Mesendoderm (in vitro differentiated cells): ENCODE measurements around the gene NDST1.

Experiments
- DNase-seq: peaks from one replicate; pipeline ENCODE4 v3.0.0; 2013
- H2AK5ac ChIP-seq: 2 replicates; pipeline ENCODE4 v1.6.1; 2013; ENCODE audit warnings: low read length, inconsistent platforms
- H2BK120ac ChIP-seq: 2 replicates; pipeline ENCODE4 v1.6.1; 2013; ENCODE audit warnings: low read depth, mild to moderate bottlenecking, low read length, moderate library complexity, mixed read lengths
- H2BK15ac ChIP-seq: replicated peaks from 2 replicates; pipeline ENCODE4 v1.6.1; 2013; ENCODE audit warnings: low read depth, mild to moderate bottlenecking, moderate library complexity
- H2BK5ac ChIP-seq: 2 replicates; pipeline ENCODE4 v1.6.1; 2013; ENCODE audit warnings: low read length, inconsistent platforms
- H3K18ac ChIP-seq: 2 replicates; pipeline ENCODE4 v1.6.1; 2013; ENCODE audit warnings: mild to moderate bottlenecking, low read length, mixed read lengths
- H3K23ac ChIP-seq: one replicate; pipeline ENCODE4 v1.6.1; 2013; ENCODE audit warnings: low read length
- H3K27ac ChIP-seq: 2 replicates; pipeline ENCODE4 v1.5.1; 2013; ENCODE audit warnings: low read depth, mild to moderate bottlenecking, inconsistent platforms, low read length, moderate library complexity
- H3K27me3 ChIP-seq: 2 replicates; pipeline ENCODE4 v1.6.1; 2013; ENCODE audit warnings: low read length, control low read depth, mild to moderate bottlenecking, inconsistent platforms; ENCODE audit not compliant: insufficient read depth, poor library complexity
- H3K36me3 ChIP-seq: 2 replicates; pipeline ENCODE4 v1.6.1; 2013; ENCODE audit warnings: low read length, inconsistent platforms; ENCODE audit not compliant: control insufficient read depth, insufficient read depth
- H3K4ac ChIP-seq: one replicate; pipeline ENCODE4 v1.6.1; 2013; ENCODE audit warnings: low read depth, mild to moderate bottlenecking, low read length, moderate library complexity
- H3K4me1 ChIP-seq: 2 replicates; pipeline ENCODE4 v1.6.1; 2013; ENCODE audit warnings: low read depth, low read length, inconsistent platforms; ENCODE audit not compliant: control insufficient read depth
- H3K4me2 ChIP-seq: 2 replicates; pipeline ENCODE4 v1.6.1; 2013; ENCODE audit warnings: low read length
- H3K4me3 ChIP-seq: 2 replicates; pipeline ENCODE4 v1.5.1; 2013; ENCODE audit warnings: mild to moderate bottlenecking, low read length
- H3K56ac ChIP-seq: one replicate; pipeline ENCODE4 v1.6.1; 2013; ENCODE audit warnings: low read length
- H3K79me1 ChIP-seq: 2 replicates; pipeline ENCODE4 v1.6.1; 2013; ENCODE audit warnings: low read length, inconsistent platforms
- H3K79me2 ChIP-seq: 2 replicates; pipeline ENCODE4 v1.6.1; 2013; ENCODE audit warnings: mild to moderate bottlenecking, low read length; ENCODE audit not compliant: control insufficient read depth, insufficient read depth
- H3K9ac ChIP-seq: 2 replicates; pipeline ENCODE4 v1.6.1; 2013; ENCODE audit warnings: low read length, inconsistent platforms
- H4K5ac ChIP-seq: one replicate; pipeline ENCODE4 v1.6.1; 2013; ENCODE audit warnings: low read length
- H4K8ac ChIP-seq: one replicate; pipeline ENCODE4 v1.6.1; 2013; ENCODE audit warnings: low read depth, mild to moderate bottlenecking, control low read depth, low read length, moderate library complexity
- WGBS: extraction: QIAGEN DNeasy Blood & Tissue Kit; methylation state at CpG from one replicate; pipeline ENCODE4 v1.1.7; 2013; ENCODE audit warnings: low lambda C conversion rate, missing lambda C conversion rate; ENCODE audit not compliant: insufficient coverage; ENCODE audit errors: extremely low coverage; 5-methylcytosine and 5-hydroxymethylcytosine counted together

Gene NDST1

DNA sequence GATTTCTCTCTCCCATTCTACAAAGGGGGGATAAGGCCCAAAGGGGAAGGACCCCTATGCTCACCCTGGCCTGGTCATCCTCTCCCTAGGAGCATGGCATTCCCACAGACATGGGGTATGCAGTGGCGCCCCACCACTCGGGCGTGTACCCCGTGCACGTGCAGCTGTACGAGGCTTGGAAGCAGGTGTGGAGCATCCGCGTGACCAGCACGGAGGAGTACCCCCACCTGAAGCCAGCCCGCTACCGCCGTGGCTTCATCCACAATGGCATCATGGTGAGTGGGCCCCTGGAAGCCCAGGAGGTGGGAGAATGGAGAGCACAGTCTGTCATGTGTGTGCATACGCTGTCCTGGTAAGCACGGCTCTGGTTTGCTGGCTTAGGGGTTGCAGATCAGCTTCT is 27.7 kb downstream of the NDST1 start:
- no peak overlapping the region for H4K8ac ChIP-seq
- H3K36me3 ChIP-seq = peaks cover 20% of the 10 kb centered on the region
- no peak overlapping the region for H2AK5ac ChIP-seq
- no peak overlapping the region for H4K5ac ChIP-seq
- H2BK120ac ChIP-seq = no peak overlapping the region
- H2BK15ac ChIP-seq = no peak overlapping the region
- peaks cover 15% of the 10 kb centered on the region for H3K79me1 ChIP-seq
- H3K4me1 ChIP-seq = peaks cover 2% of the 10 kb centered on the region
- peak overlapping the region; percentile 58 for H2BK5ac ChIP-seq
- no peak overlapping the region for H3K9ac ChIP-seq
- no peak overlapping the region for H3K4ac ChIP-seq
- no peak overlapping the region for H3K23ac ChIP-seq
- H3K4me3 ChIP-seq = no peak overlapping the region
- H3K27ac ChIP-seq = no peak overlapping the region
- DNase-seq = no peak
- H3K18ac ChIP-seq = no peak overlapping the region
- H3K56ac ChIP-seq = no peak overlapping the region
- WGBS = no CpG with 5 or more reads among the region's 14 CpGs
- H3K4me2 ChIP-seq = no peak overlapping the region
- no peaks in the 10 kb centered on the region for H3K27me3 ChIP-seq
- peaks cover 4% of the 10 kb centered on the region for H3K79me2 ChIP-seq

DNA sequence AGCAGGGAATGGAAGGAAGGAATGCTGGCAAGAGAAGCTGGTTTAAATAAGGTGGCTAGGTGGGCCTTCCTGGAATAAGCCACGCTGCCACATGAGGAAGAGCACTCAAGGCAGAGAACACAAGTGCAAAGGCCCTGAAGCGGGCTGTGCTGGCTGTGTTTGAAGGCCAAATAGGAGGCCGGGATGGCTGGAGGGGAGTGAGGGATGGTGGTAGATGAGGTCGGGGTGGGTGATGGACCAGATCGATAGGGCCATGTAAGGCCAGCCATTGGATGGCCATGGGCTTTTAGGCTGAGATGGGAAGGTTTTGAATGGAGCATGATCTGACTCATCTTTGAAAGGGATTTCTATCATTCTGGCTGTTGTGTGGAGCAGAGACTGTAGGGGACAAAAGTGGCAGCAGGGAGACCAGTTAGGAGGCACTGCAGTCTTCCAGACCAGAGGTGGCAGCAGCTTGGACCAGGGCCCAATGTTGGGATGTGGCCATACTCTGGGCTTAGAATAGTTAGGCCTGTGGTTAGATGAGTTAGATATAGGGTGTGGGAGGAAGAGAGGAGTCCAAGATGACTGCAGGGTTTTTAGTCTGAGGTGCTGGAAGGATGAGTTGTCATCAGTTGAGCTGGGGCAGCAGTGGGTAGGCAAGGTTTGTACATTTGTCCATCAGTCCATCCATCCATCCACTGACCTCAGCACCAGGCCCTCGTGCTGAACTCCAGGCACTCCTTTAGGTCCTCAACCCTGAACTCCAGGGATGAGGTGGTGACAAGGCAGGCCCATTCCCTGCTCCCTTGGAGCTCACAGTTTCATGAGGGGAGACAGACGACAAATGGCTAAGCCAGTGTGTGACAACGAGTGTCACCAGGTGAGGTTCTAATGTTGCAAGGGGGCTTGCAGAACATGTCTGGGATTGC is 30.3 kb downstream of the NDST1 start:
- Histone ChIP-seq H4K5ac (no peak overlapping the region), H3K27me3 (no peaks in the 10 kb centered on the region), H2BK120ac (no peak overlapping the region), H3K4ac (no peak overlapping the region), H3K27ac (no peak overlapping the region), H3K18ac (no peak overlapping the region), H2AK5ac (peak overlapping the region; percentile 28), H3K56ac (peak overlapping the region; percentile 74), H3K9ac (no peak overlapping the region), H4K8ac (no peak overlapping the region), H3K79me2 (no peaks in the 10 kb centered on the region), H3K4me1 (peaks cover 2% of the 10 kb centered on the region), H3K4me2 (no peak overlapping the region), H2BK5ac (peak overlapping the region; percentile 77), H3K4me3 (no peak overlapping the region), H3K79me1 (peaks cover 3% of the 10 kb centered on the region), H3K36me3 (peaks cover 28% of the 10 kb centered on the region), H2BK15ac (no peak overlapping the region), H3K23ac (no peak overlapping the region)
- DNase-seq = no peak
- WGBS = no CpG with 5 or more reads among the region's 8 CpGs

GRCh38 chr5:150539206-150539605 is 31.3 kb downstream of the NDST1 start:
- Histone ChIP-seq H3K9ac (no peak overlapping the region), H3K79me2 (no peaks in the 10 kb centered on the region), H2BK15ac (no peak overlapping the region), H3K36me3 (peaks cover 26% of the 10 kb centered on the region), H2BK120ac (no peak overlapping the region), H2AK5ac (no peak overlapping the region), H3K56ac (no peak overlapping the region), H2BK5ac (no peak overlapping the region), H3K4me2 (no peak overlapping the region), H3K27ac (no peak overlapping the region), H4K8ac (no peak overlapping the region), H3K18ac (no peak overlapping the region), H3K4me3 (no peak overlapping the region), H3K4ac (no peak overlapping the region), H3K79me1 (peaks cover 3% of the 10 kb centered on the region), H3K27me3 (no peaks in the 10 kb centered on the region), H3K4me1 (peaks cover 2% of the 10 kb centered on the region), H4K5ac (no peak overlapping the region), H3K23ac (no peak overlapping the region)
- no CpG with 5 or more reads among the region's 9 CpGs for WGBS
- DNase-seq = no peak

DNA sequence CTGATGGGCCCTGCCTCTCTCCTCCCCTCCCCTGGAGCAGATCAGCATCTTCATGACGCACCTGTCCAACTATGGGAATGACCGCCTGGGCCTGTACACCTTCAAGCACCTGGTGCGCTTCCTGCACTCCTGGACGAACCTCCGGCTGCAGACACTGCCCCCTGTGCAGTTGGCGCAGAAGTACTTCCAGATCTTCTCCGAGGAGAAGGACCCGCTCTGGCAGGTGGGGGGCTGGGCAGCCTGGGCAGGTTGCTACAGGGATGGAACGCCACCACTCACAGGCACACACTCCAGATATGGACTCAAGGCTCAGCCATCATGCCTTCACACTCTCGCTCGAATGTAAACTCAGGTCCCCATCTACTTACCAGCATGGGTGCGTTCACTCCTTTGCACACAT is 32.1 kb downstream of the NDST1 start:
- H3K36me3 ChIP-seq = peaks cover 26% of the 10 kb centered on the region
- H2BK5ac ChIP-seq = no peak overlapping the region
- H2BK15ac ChIP-seq = no peak overlapping the region
- no CpG with 5 or more reads among the region's 12 CpGs for WGBS
- DNase-seq = no peak
- no peak overlapping the region for H3K18ac ChIP-seq
- no peak overlapping the region for H4K8ac ChIP-seq
- no peak overlapping the region for H3K56ac ChIP-seq
- no peak overlapping the region for H3K23ac ChIP-seq
- H3K27me3 ChIP-seq = no peaks in the 10 kb centered on the region
- H2BK120ac ChIP-seq = no peak overlapping the region
- no peak overlapping the region for H3K9ac ChIP-seq
- H3K4me3 ChIP-seq = no peak overlapping the region
- H3K79me2 ChIP-seq = no peaks in the 10 kb centered on the region
- H3K4me2 ChIP-seq = no peak overlapping the region
- no peak overlapping the region for H3K27ac ChIP-seq
- no peak overlapping the region for H3K4ac ChIP-seq
- H4K5ac ChIP-seq = no peak overlapping the region
- peaks cover 3% of the 10 kb centered on the region for H3K79me1 ChIP-seq
- H2AK5ac ChIP-seq = no peak overlapping the region
- peaks cover 3% of the 10 kb centered on the region for H3K4me1 ChIP-seq

- no CpG with 5 or more reads among the region's 15 CpGs for WGBS
Observed at GRCh38 chr5:150540615-150541396, 32.9 kb downstream of the NDST1 start.

More at GRCh38 chr5:150540615-150541396, 32.9 kb downstream of the NDST1 start:
- Histone ChIP-seq H3K23ac (no peak overlapping the region), H2BK15ac (no peak overlapping the region), H3K4me1 (peaks cover 3% of the 10 kb centered on the region), H4K5ac (no peak overlapping the region), H2BK5ac (no peak overlapping the region), H3K4me3 (no peak overlapping the region), H3K9ac (no peak overlapping the region), H2AK5ac (no peak overlapping the region), H3K27me3 (no peaks in the 10 kb centered on the region), H2BK120ac (no peak overlapping the region), H3K36me3 (peaks cover 26% of the 10 kb centered on the region), H3K56ac (no peak overlapping the region), H3K4ac (no peak overlapping the region), H3K79me1 (peaks cover 1% of the 10 kb centered on the region), H3K4me2 (no peak overlapping the region), H4K8ac (no peak overlapping the region), H3K27ac (no peak overlapping the region), H3K79me2 (no peaks in the 10 kb centered on the region), H3K18ac (no peak overlapping the region)
- no peak for DNase-seq
